CD4-positive, alpha-beta T cell treated with Interleukin-1 beta for 1 hour (primary cell): ENCODE results near the gene DSP.
A peak's percentile ranks its signal among the peaks of the same experiment; 100 is the strongest.

Experiments used
- DNase-seq, 2 donors: peaks; one replicate each; pipeline ENCODE4 v3.0.0-alpha.2; 2020 to 2022

Gene DSP

DNA sequence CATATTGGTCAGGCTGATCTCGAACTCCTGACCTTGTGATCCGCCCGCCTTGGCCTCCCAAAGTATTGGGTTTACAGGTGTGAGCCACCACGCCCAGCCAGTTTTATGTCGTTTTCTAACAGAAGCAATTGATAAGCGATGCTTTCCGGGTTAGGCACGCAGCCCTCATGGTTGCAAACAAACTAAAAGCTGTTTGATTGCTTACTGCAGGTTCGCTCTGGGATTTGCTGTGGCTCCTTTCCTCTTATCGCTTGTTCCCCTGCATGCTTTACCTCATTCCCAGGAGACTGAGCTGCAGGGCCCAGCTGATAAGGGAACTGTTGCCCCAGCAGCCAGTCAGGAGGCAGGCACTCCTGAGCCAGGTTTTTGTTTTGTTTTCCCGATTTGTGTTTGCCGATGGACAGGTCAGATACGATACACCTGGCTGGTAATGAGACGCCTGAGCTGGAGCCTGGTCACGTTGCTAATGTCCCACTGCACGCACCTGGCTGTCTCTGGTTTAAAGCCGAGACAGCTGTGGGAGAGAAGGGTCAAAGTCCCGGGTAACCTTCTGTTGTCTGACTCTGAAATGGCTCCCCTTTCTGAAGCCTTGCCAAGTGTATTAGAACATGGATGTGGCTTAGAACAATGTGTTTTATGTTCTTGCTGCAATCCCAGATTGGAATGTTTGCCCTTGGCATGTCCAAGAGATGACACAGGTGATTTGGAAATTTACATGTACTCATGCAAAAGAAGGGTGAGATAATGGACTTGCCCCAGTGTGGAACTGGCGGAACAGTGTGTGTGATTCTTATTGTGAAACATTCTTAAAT, 19.9 kb downstream of the DSP start:
- no peak for DNase-seq

DNA sequence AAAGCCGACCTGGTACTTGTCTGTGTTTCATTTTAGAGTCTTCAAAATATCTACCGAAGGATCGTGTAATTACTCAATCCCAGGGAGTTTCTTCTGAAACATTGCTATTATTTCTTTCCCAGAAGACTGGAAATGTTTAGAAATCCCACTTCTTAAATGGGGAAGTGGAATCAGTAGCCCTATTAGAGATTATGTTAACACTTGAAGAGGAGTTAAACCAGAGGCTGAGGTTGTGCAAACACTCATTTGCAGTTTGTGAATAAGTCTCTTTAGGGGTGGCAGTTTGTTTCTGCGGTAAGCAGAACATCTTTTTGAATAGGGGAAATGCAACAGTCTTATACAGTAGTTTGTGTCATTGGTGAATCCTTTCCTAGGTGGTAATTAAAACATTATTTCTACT, 21.3 kb downstream of the DSP start:
- DNase-seq, result no peak

DNA sequence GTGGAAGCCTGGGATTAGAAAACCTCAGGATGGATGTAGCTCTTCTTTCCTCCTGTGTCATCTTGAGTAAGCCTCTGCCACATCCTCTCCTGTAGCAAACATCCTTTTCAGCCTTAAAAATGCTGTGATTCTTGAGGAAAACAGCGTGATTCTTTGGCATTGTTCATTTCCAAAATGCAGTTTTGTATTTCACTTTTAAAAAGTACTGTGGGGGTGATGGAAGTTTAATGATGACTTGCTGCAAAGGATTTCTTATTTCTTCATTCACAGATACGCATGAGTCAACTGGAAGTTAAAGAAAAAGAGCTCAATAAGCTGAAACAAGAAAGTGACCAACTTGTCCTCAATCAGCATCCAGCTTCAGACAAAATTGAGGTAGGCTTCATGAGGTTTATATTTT, 24.6 kb downstream of the DSP start:
- DNase-seq, result no peak

DNA sequence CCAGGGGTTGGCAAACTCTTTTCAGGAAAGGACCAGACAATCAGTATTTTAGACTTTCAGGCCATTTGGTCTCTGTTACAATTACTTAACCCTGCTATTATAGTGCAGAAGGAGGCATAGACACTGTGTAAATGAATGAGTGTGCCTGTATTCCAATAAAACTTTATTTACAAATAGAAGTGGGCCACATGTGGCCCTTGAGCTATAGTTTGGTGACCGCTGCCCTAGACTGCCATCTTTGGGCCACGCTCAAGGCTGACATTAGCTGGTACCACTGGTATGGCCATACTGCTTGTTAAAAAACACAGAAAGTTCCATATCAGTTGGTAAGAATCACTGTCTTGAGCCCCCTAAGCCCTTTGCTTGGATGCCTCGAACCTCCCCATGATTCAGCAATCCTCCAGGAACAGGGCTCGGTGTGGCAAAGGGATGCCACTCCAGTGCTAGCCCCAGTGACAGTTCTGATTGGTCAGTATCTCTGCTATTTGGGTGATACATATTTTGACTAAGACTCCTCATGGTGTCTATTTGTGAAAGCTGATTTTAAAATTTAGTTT, 25.2 kb downstream of the DSP start:
- no peak for DNase-seq

DNA sequence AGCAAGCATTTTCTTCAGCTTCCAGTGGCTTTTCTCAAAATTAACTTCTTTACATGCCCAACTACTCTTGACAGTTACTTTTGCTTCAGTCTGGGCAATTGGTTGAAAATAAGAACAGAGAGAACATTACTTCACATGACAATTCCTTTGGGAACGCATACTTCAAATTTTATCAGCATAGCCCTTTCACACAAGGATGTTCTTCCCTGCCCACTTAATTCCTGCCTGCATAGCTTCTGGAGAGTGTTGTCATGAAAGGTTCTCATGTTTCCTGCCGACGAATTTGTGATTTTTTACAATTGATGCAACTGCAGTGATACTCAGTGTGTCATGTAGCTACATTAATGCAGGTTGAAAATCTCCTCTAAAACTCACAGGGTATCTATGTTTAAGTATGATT, 26.6 kb downstream of the DSP start:
- no peak for DNase-seq

DNA sequence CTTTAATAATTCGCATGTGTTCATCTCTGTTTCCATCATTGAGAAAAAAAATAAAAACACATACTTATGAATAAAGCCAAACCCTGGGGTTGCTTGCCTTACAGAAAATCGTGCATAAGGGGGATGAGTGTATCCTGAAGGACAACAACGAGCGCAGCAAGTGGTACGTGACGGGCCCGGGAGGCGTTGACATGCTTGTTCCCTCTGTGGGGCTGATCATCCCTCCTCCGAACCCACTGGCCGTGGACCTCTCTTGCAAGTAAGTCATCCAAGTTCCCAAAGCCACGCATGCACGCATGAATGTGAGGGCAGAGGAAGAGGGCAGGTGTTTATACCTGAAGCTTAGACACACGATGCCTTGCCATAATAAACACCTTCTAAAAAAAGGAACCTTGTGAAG, 27.6 kb downstream of the DSP start:
- DNase-seq, result no peak

DNA sequence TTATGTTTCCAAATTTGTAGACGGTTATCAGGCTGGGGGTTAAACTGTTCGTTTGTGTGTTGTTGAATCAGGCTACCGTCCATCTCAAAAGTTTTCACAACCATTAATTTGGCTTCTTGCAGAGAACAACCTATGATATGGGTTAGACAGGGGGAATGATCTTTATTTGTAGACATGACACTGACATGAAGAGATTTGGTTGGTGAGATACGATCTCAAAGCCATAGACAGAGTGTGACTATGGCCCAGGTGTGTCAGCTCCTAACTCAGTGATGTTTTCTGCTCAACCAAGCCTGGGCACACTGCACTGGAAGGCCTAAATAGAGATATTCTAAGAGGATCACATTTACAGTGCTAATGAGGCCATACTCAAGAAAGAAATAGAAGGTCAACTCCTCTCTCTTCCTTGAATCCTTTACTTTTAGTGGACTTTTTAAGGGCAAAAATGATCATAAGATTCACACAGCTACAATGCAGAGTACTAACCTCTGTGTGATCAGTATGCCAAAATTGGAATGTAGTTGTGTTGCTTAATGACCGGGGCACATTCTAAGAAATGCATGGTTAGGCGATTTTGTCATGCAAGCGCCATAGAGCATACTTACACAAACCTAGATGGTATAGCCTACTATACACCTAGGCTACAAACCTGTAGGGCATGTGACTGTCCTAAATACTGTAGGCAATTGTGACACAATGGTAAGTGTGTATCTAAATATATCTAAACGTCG, 30.9 kb downstream of the DSP start:
- no peak for DNase-seq

DNA sequence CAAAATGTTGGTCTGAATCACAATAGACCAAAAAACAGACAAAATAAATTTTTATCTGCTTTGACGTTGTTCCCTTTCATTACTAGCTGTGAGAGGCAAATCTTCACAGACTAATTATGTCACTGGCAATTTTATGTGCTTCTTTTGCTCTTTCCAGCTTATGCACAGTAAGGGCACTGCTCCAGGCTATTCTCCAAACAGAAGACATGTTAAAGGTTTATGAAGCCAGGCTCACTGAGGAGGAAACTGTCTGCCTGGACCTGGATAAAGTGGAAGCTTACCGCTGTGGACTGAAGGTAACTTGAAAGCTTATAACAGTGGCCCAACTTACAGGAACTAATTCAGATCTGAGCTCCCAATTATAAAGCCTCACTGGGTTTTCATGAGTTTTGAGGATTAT, 33.0 kb downstream of the DSP start:
- no peak for DNase-seq

DNA sequence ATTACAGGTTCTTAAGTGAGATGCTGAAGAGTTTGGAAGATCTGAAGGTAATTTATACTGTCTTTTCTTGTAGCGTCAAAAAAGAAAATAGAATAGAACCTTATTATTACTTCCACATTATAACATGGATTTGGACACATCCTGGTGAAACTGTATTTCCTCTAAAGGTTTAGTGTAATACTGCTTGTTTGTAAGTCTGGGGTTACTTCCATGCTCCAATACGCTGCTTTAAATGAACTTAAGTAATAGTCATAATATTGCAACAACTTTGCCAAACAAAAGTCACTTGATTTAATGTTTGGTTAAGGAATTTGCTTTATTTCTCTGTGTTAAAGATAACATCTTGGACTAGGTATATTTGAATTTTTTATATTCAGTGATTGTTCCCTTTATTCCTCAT, 37.0 kb downstream of the DSP start:
- DNase-seq, result no peak

DNA sequence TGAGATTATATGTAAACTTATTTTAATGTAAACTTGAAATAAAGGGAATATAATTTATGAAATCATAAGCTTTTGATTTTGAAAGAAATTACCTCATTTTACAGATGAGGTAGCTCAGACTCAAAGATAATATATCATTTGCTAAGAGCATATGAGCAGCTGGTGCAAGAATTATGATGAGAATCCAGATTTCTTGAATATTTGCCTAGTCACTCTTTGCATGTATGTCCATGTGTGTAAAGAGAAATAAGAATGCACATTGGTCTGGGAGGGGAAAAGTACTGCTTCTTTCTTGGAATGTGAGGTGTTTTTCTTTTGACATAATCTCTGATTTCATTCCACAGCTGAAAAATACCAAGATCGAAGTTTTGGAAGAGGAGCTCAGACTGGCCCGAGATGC, 37.5 kb downstream of the DSP start:
- DNase-seq, result no peak

DNA sequence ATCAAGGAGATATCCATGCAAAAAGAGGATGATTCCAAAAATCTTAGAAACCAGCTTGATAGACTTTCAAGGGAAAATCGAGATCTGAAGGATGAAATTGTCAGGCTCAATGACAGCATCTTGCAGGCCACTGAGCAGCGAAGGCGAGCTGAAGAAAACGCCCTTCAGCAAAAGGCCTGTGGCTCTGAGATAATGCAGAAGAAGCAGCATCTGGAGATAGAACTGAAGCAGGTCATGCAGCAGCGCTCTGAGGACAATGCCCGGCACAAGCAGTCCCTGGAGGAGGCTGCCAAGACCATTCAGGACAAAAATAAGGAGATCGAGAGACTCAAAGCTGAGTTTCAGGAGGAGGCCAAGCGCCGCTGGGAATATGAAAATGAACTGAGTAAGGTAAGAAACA, 38.4 kb downstream of the DSP start:
- no peak for DNase-seq

DNA sequence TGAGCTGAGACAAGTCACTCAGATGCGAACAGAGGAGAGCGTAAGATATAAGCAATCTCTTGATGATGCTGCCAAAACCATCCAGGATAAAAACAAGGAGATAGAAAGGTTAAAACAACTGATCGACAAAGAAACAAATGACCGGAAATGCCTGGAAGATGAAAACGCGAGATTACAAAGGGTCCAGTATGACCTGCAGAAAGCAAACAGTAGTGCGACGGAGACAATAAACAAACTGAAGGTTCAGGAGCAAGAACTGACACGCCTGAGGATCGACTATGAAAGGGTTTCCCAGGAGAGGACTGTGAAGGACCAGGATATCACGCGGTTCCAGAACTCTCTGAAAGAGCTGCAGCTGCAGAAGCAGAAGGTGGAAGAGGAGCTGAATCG, 39.1 kb downstream of the DSP start:
- DNase-seq, result no peak

DNA sequence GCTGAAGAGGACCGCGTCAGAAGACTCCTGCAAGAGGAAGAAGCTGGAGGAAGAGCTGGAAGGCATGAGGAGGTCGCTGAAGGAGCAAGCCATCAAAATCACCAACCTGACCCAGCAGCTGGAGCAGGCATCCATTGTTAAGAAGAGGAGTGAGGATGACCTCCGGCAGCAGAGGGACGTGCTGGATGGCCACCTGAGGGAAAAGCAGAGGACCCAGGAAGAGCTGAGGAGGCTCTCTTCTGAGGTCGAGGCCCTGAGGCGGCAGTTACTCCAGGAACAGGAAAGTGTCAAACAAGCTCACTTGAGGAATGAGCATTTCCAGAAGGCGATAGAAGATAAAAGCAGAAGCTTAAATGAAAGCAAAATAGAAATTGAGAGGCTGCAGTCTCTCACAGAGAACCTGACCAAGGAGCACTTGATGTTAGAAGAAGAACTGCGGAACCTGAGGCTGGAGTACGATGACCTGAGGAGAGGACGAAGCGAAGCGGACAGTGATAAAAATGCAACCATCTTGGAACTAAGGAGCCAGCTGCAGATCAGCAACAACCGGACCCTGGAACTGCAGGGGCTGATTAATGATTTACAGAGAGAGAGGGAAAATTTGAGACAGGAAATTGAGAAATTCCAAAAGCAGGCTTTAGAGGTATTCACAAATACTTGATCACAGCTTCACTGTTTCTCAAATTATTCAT, 39.6 kb downstream of the DSP start:
- no peak for DNase-seq

DNA sequence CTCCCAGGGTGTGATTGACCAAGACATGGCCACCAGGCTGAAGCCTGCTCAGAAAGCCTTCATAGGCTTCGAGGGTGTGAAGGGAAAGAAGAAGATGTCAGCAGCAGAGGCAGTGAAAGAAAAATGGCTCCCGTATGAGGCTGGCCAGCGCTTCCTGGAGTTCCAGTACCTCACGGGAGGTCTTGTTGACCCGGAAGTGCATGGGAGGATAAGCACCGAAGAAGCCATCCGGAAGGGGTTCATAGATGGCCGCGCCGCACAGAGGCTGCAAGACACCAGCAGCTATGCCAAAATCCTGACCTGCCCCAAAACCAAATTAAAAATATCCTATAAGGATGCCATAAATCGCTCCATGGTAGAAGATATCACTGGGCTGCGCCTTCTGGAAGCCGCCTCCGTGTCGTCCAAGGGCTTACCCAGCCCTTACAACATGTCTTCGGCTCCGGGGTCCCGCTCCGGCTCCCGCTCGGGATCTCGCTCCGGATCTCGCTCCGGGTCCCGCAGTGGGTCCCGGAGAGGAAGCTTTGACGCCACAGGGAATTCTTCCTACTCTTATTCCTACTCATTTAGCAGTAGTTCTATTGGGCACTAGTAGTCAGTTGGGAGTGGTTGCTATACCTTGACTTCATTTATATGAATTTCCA, 43.9 kb downstream of the DSP start:
- DNase-seq, result no peak

DNA sequence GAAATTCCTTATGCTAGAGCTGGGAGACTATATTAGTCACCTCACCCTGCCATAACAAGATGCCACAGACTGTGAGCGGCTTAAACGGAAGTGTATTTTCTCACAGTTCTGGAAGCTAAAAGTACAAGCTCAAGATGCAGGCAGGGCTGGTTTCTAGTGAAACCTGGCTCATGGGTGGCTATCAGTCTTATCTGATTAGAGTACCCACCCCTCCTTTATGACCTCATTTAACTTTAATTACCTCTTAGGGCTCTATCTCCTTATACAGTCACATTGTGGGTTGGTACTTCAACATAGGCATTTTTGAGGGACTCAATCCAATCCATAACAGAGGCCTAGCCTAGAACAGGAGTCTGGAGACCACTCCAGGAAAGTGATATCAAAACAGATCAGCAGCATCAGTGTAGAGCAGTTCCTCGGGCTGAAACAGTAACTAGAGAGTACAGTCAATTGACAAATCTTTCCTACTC, 46.2 kb downstream of the DSP start:
- no peak for DNase-seq

DNA sequence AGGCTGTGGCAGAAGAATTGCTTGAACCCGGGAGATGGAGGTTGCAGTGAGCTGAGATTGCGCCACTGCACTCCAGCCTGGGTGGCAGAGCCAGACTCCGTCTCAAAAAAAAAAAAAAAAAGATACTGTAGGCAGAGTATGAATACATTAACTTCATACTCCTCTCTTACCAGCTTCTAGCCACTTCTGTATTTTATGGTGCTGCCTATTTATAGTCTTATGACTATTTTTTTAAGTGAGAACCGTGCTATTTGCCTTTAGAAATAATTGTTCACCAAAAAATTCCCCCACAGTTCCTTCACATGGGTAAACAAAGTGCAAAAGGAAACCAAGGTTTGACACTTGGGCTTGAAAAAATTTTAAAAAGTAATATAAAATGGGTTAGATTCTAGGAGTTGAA, 47.0 kb downstream of the DSP start:
- no peak for DNase-seq

DNA sequence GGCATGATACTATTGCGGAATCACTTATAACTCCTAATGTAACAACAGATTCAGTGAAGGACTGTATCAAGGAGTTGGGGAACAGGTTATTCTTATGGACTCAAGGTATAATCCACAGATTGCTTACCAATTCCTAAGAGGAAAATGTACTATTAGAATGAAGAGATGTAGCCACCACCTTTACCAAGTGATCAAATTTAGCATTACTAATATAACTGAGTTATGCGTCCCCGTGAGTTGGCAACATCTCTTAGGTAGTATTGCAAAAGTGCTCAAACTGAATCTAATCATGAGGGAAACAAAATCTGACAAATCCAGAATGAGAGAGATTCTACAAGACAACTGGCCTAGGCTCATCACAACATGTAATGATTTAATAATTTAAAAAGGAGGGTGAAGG, 47.8 kb downstream of the DSP start:
- DNase-seq, result no peak

DNA sequence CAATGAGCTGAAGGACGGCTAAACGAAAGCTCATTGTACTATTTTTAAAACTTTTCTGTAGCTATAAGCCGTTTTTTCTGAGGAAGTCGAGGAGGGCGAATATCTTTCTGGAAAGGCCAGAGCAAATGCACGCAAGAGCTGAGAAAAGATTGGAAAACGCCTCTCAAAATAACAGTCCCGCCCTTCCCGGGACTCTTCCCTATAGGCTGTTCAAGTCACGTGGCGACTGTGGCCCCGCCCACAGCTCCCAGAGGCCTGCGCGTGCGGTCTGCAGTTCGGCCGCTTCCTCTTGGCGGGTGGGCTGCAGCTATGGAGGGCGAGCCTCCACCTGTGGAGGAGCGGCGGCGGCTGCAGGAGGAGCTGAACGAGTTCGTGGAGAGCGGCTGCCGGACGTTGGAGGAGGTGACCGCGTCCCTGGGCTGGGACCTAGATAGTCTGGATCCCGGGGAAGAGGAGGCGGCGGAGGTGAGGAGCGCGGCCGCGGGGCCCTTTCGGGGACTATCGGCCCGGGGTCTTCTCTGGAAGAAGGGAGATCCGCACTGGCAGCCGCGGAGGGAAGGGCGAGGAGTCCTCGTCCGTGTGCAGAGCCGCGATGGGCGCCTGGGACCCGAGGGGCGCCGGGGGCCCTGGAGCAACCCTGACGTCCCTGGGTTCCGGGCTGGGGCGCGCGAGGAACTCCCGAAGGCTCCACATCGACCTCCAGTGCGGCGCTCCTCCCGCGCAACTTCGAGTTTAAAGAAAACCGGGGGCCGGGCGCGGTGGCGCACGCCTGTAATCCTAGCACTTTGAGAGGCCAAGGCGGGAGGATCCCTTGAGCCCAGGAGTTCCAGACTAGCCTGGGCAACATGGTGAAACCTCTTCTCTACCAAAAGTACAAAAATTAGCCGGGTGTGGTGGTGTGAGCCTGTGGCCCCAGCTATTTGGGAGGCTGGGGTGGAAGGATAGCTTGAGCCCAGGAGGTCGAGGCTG, 48.8 kb downstream of the DSP start, which contains the start of gene SNRNP48:
Gene SNRNP48 (plus strand): TSS at position 250 of the 969 bp plus-strand sequence. CDS start 60 bp downstream, at position 310.
- peak; percentile 88 to 90 for DNase-seq

DNA sequence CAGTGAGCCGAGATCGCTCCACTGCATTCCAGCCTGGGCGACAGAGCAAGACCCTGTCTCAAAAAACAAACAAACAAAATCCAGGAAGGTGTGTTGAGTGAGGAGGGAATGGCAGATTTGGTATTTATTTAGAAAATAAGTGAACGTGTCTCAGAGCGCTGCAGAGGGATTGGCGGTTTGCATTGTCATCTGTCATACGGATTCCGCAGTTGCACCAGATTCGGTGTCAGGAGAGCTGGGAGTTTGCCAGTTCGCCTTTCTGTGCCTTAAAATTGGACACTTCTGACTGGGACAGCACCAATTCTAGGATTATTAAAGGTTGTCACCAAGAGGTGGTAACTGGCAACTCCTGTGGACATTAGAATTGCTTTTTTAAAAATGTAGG, 49.4 kb downstream of the DSP start:
- no peak for DNase-seq

DNA sequence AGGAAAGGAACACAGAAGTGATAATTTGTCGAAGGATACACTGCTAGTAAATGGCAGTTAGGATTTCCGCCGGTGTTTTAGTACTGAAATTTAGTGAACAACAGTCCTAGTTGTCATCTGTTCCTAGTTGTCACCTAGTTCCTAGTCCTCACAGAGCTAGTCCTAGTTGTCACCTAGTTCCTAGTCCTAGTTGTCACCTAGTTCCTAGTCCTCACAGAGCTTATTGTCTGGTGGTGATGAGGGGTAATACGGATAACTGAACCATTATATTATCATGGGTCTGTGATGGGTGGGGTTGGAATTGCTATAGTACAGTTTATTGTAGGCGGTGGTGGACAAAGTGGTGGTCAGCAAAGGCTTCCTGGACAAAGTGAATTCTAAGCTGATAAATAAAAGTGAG, 50.3 kb downstream of the DSP start:
- no peak for DNase-seq

DNA sequence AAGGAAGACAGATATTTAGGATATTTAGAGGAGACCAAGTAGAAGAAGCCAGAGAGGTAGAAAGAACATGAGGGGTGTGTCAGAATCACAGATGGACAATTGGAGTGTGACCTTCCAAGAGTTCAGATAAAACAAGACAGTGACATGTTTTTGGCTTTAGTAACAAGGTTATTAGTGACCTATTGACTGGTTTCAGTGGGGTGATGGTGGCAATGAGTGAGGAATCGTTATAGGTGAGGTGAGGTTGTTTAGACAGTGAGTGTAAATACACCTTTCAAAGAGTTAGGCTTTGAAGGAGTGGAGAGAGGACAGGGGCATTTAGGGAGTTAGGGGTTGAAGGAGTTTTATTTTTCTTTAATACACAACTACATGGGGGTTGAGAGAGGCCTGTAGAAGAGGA, 51.8 kb downstream of the DSP start:
- no peak for DNase-seq
